Measurements from ENCODE around the gene ABHD17C.
A peak's percentile ranks its signal among the peaks of the same experiment; 100 is the strongest.

The ABHD17C gene

DNA sequence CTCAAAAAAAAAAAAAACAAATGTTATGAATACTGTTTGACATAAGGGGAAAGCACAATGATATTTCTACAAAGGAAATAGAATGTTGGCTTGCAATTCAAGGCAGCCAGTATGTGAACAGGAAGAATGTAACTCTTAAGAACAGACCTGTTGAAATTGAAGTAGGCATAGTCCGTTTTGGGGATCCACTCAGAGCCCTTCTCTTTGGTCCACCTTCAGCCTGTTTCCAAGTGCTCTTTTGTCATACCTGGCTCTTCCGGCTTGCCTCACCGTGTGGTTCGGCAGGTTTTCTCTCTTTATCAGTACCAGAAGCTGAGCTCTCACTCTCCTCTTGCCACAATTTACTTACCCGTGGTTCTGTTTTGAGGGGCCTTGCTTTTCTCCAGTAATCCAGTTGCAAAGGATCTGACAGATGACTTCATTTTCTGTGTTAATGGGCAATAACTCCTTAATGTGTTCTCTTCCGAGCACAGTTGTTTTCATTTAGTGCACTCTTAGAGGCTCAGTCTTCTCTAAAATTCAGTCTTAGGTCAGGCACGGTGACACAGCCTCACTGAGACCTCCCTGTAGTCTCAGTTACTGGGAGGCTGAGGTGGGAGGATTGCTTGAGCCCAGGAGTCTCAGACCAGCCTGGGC is 6.7 kb downstream of the ABHD17C start:
- WGBS (ENCODE audit: extremely low coverage, insufficient coverage, insufficient read length): no CpG with 5 or more reads among the region's 7 CpGs
- DNase-seq: peak in 1 of 2 donors; percentile 45
- Histone ChIP-seq H3K23ac (ENCODE audit: low read length) (no peak overlapping the region), H3K4me3 (ENCODE audit: low read depth, low read length) (no peak overlapping the region), H3K14ac (ENCODE audit: low read length) (no peak overlapping the region), H3K4ac (ENCODE audit: low read depth, low read length) (no peak overlapping the region), H2AK5ac (ENCODE audit: low read length) (no peak overlapping the region), H3K36me3 (ENCODE audit: control insufficient read depth in 1 of 2, insufficient read depth in 2 of 2, low read length in 2 of 2) (no peaks in the 10 kb centered on the region), H2BK120ac (ENCODE audit: insufficient read depth, low read length, poor library complexity) (no peak overlapping the region), H3K27ac (ENCODE audit: low read depth, low read length) (no peak overlapping the region), H3K4me2 (ENCODE audit: low read length) (no peak overlapping the region), H3K79me2 (ENCODE audit: control insufficient read depth, insufficient read depth, low read length, poor library complexity) (no peaks in the 10 kb centered on the region), H3K79me1 (ENCODE audit: low read length) (no peaks in the 10 kb centered on the region), H4K8ac (ENCODE audit: low read depth, low read length) (no peak overlapping the region), H3K4me1 (ENCODE audit: control insufficient read depth in 1 of 2, insufficient read depth in 2 of 2, low read length in 2 of 2) (peaks cover 4 to 7% of the 10 kb centered on the region in 2 experiments), H3K9me3 (ENCODE audit: insufficient read depth, low read depth, low read length) (no peaks in the 10 kb centered on the region), H2AFZ (ENCODE audit: insufficient read depth, low read length, poor library complexity) (no peak overlapping the region), H4K91ac (ENCODE audit: low read depth, low read length) (no peak overlapping the region), H3K9ac (ENCODE audit: low read length) (no peak overlapping the region), H2BK12ac (ENCODE audit: low read length) (no peak overlapping the region), H3K18ac (ENCODE audit: low read length) (no peak overlapping the region), H2BK5ac (ENCODE audit: low read depth, low read length, poor library complexity) (no peak overlapping the region), H4K12ac (ENCODE audit: low read depth, low read length) (no peak overlapping the region), H3K27me3 (ENCODE audit: insufficient read depth, low read length) (no peaks in the 10 kb centered on the region)

GRCh38 chr15:80703081-80703480 is 8.0 kb downstream of the ABHD17C start:
- no peaks in the 10 kb centered on the region for H3K79me1 ChIP-seq (ENCODE audit: low read length)
- no peak overlapping the region for H4K91ac ChIP-seq (ENCODE audit: low read depth, low read length)
- H2BK5ac ChIP-seq (ENCODE audit: low read depth, low read length, poor library complexity): no peak overlapping the region
- no peak overlapping the region for H4K8ac ChIP-seq (ENCODE audit: low read depth, low read length)
- DNase-seq: no peak
- no CpG with 5 or more reads among the region's 5 CpGs for WGBS (ENCODE audit: extremely low coverage, insufficient coverage, insufficient read length)
- no peak overlapping the region for H3K14ac ChIP-seq (ENCODE audit: low read length)
- H3K18ac ChIP-seq (ENCODE audit: low read length): no peak overlapping the region
- no peak overlapping the region for H4K12ac ChIP-seq (ENCODE audit: low read depth, low read length)
- no peak overlapping the region for H2AK5ac ChIP-seq (ENCODE audit: low read length)
- no peaks in the 10 kb centered on the region for H3K9me3 ChIP-seq (ENCODE audit: insufficient read depth, low read depth, low read length)
- no peak overlapping the region for H2BK120ac ChIP-seq (ENCODE audit: insufficient read depth, low read length, poor library complexity)
- H2BK12ac ChIP-seq (ENCODE audit: low read length): no peak overlapping the region
- no peak overlapping the region for H3K4me3 ChIP-seq (ENCODE audit: low read depth, low read length)
- no peak overlapping the region for H3K27ac ChIP-seq (ENCODE audit: low read depth, low read length)
- H3K9ac ChIP-seq (ENCODE audit: low read length): peak overlapping the region; percentile 19
- H3K4me2 ChIP-seq (ENCODE audit: low read length): no peak overlapping the region
- no peak overlapping the region for H3K4ac ChIP-seq (ENCODE audit: low read depth, low read length)
- no peaks in the 10 kb centered on the region for H3K79me2 ChIP-seq (ENCODE audit: control insufficient read depth, insufficient read depth, low read length, poor library complexity)
- H3K4me1 ChIP-seq (ENCODE audit: control insufficient read depth in 1 of 2, insufficient read depth in 2 of 2, low read length in 2 of 2): peaks cover 4 to 7% of the 10 kb centered on the region in 2 experiments
- no peaks in the 10 kb centered on the region for H3K36me3 ChIP-seq (ENCODE audit: control insufficient read depth in 1 of 2, insufficient read depth in 2 of 2, low read length in 2 of 2)
- no peak overlapping the region for H2AFZ ChIP-seq (ENCODE audit: insufficient read depth, low read length, poor library complexity)
- no peak overlapping the region for H3K23ac ChIP-seq (ENCODE audit: low read length)
- no peaks in the 10 kb centered on the region for H3K27me3 ChIP-seq (ENCODE audit: insufficient read depth, low read length)

GRCh38 chr15:80703965-80704364 is 8.9 kb downstream of the ABHD17C start:
- no peaks in the 10 kb centered on the region for H3K79me2 ChIP-seq (ENCODE audit: control insufficient read depth, insufficient read depth, low read length, poor library complexity)
- H3K9me3 ChIP-seq (ENCODE audit: insufficient read depth, low read depth, low read length): no peaks in the 10 kb centered on the region
- no peak overlapping the region for H3K27ac ChIP-seq (ENCODE audit: low read depth, low read length)
- no peak overlapping the region for H3K18ac ChIP-seq (ENCODE audit: low read length)
- no peak overlapping the region for H2AFZ ChIP-seq (ENCODE audit: insufficient read depth, low read length, poor library complexity)
- no peak overlapping the region for H3K9ac ChIP-seq (ENCODE audit: low read length)
- H4K91ac ChIP-seq (ENCODE audit: low read depth, low read length): no peak overlapping the region
- no peak overlapping the region for H3K4me3 ChIP-seq (ENCODE audit: low read depth, low read length)
- no peak overlapping the region for H2BK12ac ChIP-seq (ENCODE audit: low read length)
- no CpG with 5 or more reads among the region's 3 CpGs for WGBS (ENCODE audit: extremely low coverage, insufficient coverage, insufficient read length)
- H3K14ac ChIP-seq (ENCODE audit: low read length): no peak overlapping the region
- H3K4me1 ChIP-seq (ENCODE audit: control insufficient read depth in 1 of 2, insufficient read depth in 2 of 2, low read length in 2 of 2): peaks cover 4 to 7% of the 10 kb centered on the region in 2 experiments
- no peak overlapping the region for H4K12ac ChIP-seq (ENCODE audit: low read depth, low read length)
- H3K79me1 ChIP-seq (ENCODE audit: low read length): no peaks in the 10 kb centered on the region
- H3K23ac ChIP-seq (ENCODE audit: low read length): no peak overlapping the region
- no peaks in the 10 kb centered on the region for H3K36me3 ChIP-seq (ENCODE audit: control insufficient read depth in 1 of 2, insufficient read depth in 2 of 2, low read length in 2 of 2)
- H3K27me3 ChIP-seq (ENCODE audit: insufficient read depth, low read length): no peaks in the 10 kb centered on the region
- H4K8ac ChIP-seq (ENCODE audit: low read depth, low read length): no peak overlapping the region
- no peak overlapping the region for H2BK5ac ChIP-seq (ENCODE audit: low read depth, low read length, poor library complexity)
- no peak overlapping the region for H3K4me2 ChIP-seq (ENCODE audit: low read length)
- no peak overlapping the region for H3K4ac ChIP-seq (ENCODE audit: low read depth, low read length)
- H2BK120ac ChIP-seq (ENCODE audit: insufficient read depth, low read length, poor library complexity): no peak overlapping the region
- no peak overlapping the region for H2AK5ac ChIP-seq (ENCODE audit: low read length)
- DNase-seq: no peak

DNA sequence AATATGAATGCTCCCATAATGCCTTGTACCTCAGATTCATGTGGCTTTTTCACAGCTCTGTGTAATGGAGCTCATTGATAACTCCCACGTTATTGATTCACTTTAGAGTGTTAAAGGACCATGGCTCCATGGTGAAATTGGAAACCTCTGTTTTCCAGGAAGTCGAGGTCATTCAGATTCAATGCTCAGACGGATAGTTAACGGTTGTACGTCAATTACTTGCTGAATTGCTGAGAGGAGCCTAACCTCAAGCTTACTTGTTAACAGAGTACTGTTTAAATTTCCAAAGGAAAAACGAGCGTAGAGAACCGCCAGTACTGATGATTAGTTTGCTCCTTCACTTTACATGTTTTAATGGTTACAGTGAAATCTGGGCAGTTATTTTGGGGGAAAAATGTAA is 11.1 kb downstream of the ABHD17C start:
- Histone ChIP-seq H3K36me3 (ENCODE audit: control insufficient read depth in 1 of 2, insufficient read depth in 2 of 2, low read length in 2 of 2) (no peaks in the 10 kb centered on the region), H2BK120ac (ENCODE audit: insufficient read depth, low read length, poor library complexity) (no peak overlapping the region), H3K9ac (ENCODE audit: low read length) (no peak overlapping the region), H3K79me2 (ENCODE audit: control insufficient read depth, insufficient read depth, low read length, poor library complexity) (no peaks in the 10 kb centered on the region), H3K27ac (ENCODE audit: low read depth, low read length) (no peak overlapping the region), H2AFZ (ENCODE audit: insufficient read depth, low read length, poor library complexity) (no peak overlapping the region), H4K12ac (ENCODE audit: low read depth, low read length) (no peak overlapping the region), H4K91ac (ENCODE audit: low read depth, low read length) (no peak overlapping the region), H3K23ac (ENCODE audit: low read length) (no peak overlapping the region), H3K4me1 (ENCODE audit: control insufficient read depth in 1 of 2, insufficient read depth in 2 of 2, low read length in 2 of 2) (peaks cover 4 to 7% of the 10 kb centered on the region in 2 experiments), H3K27me3 (ENCODE audit: insufficient read depth, low read length) (no peaks in the 10 kb centered on the region), H3K79me1 (ENCODE audit: low read length) (no peaks in the 10 kb centered on the region), H4K8ac (ENCODE audit: low read depth, low read length) (no peak overlapping the region), H2AK5ac (ENCODE audit: low read length) (no peak overlapping the region), H3K18ac (ENCODE audit: low read length) (no peak overlapping the region), H2BK12ac (ENCODE audit: low read length) (no peak overlapping the region), H3K4me3 (ENCODE audit: low read depth, low read length) (no peak overlapping the region), H3K4me2 (ENCODE audit: low read length) (no peak overlapping the region), H3K14ac (ENCODE audit: low read length) (no peak overlapping the region), H3K9me3 (ENCODE audit: insufficient read depth, low read depth, low read length) (no peaks in the 10 kb centered on the region), H3K4ac (ENCODE audit: low read depth, low read length) (no peak overlapping the region), H2BK5ac (ENCODE audit: low read depth, low read length, poor library complexity) (no peak overlapping the region)
- no peak for DNase-seq
- WGBS (ENCODE audit: extremely low coverage, insufficient coverage, insufficient read length): no CpG with 5 or more reads among the region's 8 CpGs
